ENCODE results near the gene DUSP1. TPM values are rescaled to one million over a fixed set of nuclear protein-coding genes. Genes with fewer than 3 reads are reported as not detected.

Gene DUSP1
- total and polyA plus RNA-seq, 9 of the 15 experiments (the other 6 are each of a cell fraction or from before 2014, with no cell fraction given): 2.1 to 14.2 (median 8.5) TPM

DNA sequence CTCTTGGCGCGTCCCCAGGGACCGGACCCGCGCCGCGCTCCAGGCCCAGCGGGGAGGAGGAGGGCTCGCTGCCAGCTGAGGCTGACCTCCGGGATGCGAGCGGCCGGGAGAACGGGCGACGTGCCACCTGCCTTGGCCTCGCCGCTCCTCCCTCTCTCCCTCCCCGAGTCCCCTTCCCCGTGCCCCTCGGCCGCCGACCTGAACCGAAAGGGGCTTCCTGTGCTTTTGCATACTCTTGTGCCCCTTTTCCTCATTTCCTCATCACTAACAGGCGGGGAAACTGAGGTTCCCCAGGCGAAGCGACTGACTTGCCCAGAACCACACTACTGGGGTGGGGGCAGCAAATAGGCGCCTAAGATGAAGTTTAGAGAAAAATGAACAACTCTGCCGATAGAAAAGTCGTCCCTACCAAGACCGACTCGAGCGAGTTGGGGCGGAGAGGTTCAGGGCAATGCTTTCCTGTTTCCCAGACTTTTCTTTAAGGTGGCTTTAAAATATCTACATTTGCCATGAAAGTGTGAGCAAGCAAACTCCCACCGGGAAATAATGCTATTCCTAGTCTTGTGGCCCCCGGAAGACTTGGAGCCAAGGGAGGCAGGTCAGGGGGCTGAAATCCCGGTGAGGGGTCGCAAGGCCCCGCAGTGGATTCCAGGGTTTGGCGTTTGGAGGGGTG is 580 bp upstream of the DUSP1 start:
- in situ Hi-C loops (cut with MboI): no loop called here
- 1% methylated on average over 19 of the region's 40 CpGs for WGBS (ENCODE audit: insufficient coverage, low coverage, missing lambda C conversion rate)
- POLR2A ChIA-PET: interaction anchor here (0.5 to 4.4 kb wide), 42 partner anchors 11 to 993 kb away, joined by 3 to 55 read pairs (median 6); partner anchors contain the start of gene RPL26L1
- no peak for TF ChIP-seq KLF1 (tag; IDR thresholded peaks at IDR 0.05)
- TF ChIP-seq HNRNPUL1 (IDR thresholded peaks at IDR 0.05; ENCODE audit: low read length): no peak
- TF ChIP-seq, protein P1, sequence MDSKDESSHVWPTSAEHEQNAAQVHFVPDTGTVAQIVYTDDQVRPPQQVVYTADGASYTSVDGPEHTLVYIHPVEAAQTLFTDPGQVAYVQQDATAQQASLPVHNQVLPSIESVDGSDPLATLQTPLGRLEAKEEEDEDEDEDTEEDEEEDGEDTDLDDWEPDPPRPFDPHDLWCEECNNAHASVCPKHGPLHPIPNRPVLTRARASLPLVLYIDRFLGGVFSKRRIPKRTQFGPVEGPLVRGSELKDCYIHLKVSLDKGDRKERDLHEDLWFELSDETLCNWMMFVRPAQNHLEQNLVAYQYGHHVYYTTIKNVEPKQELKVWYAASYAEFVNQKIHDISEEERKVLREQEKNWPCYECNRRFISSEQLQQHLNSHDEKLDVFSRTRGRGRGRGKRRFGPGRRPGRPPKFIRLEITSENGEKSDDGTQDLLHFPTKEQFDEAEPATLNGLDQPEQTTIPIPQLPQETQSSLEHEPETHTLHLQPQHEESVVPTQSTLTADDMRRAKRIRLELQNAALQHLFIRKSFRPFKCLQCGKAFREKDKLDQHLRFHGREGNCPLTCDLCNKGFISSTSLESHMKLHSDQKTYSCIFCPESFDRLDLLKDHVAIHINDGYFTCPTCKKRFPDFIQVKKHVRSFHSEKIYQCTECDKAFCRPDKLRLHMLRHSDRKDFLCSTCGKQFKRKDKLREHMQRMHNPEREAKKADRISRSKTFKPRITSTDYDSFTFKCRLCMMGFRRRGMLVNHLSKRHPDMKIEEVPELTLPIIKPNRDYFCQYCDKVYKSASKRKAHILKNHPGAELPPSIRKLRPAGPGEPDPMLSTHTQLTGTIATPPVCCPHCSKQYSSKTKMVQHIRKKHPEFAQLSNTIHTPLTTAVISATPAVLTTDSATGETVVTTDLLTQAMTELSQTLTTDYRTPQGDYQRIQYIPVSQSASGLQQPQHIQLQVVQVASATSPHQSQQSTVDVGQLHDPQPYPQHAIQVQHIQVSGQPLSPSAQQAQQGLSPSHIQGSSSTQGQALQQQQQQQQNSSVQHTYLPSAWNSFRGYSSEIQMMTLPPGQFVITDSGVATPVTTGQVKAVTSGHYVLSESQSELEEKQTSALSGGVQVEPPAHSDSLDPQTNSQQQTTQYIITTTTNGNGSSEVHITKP (IDR thresholded peaks at IDR 0.05; ENCODE audit: partially characterized antibody): no peak
- TF ChIP-seq PTBP1 (IDR thresholded peaks at IDR 0.05; ENCODE audit: low read depth, low read length): no peak
- TF ChIP-seq ZNF224 (CRISPR knock-in tag; IDR thresholded peaks at IDR 0.05): no peak
- TF ChIP-seq, protein P2, sequence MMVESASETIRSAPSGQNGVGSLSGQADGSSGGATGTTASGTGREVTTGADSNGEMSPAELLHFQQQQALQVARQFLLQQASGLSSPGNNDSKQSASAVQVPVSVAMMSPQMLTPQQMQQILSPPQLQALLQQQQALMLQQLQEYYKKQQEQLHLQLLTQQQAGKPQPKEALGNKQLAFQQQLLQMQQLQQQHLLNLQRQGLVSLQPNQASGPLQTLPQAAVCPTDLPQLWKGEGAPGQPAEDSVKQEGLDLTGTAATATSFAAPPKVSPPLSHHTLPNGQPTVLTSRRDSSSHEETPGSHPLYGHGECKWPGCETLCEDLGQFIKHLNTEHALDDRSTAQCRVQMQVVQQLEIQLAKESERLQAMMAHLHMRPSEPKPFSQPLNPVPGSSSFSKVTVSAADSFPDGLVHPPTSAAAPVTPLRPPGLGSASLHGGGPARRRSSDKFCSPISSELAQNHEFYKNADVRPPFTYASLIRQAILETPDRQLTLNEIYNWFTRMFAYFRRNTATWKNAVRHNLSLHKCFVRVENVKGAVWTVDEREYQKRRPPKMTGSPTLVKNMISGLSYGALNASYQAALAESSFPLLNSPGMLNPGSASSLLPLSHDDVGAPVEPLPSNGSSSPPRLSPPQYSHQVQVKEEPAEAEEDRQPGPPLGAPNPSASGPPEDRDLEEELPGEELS (CRISPR knock-in tag; IDR thresholded peaks at IDR 0.05; ENCODE audit: borderline replicate concordance): no peak
- no peak for TF ChIP-seq POLR2A (conservative IDR thresholded peaks at IDR 0.05)
- no peak for TF ChIP-seq FIP1L1 (IDR thresholded peaks at IDR 0.05; ENCODE audit: low read depth, low read length, poor library complexity, severe bottlenecking)
- no peak for TF ChIP-seq GATA2 (CRISPR knock-in tag; IDR thresholded peaks at IDR 0.05)
- 0 out of 2 replicates have a peak, but pooled peaks have one; percentile 15 for TF ChIP-seq TARDBP (IDR thresholded peaks at IDR 0.05)
- TF ChIP-seq, protein P3, sequence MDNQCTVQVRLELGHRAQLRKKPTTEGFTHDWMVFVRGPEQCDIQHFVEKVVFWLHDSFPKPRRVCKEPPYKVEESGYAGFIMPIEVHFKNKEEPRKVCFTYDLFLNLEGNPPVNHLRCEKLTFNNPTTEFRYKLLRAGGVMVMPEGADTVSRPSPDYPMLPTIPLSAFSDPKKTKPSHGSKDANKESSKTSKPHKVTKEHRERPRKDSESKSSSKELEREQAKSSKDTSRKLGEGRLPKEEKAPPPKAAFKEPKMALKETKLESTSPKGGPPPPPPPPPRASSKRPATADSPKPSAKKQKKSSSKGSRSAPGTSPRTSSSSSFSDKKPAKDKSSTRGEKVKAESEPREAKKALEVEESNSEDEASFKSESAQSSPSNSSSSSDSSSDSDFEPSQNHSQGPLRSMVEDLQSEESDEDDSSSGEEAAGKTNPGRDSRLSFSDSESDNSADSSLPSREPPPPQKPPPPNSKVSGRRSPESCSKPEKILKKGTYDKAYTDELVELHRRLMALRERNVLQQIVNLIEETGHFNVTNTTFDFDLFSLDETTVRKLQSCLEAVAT (IDR thresholded peaks at IDR 0.05): peak in 1 of 2 experiments; percentile 68; a peak in 1 of 4 replicates
- no peak for TF ChIP-seq LEF1 (IDR thresholded peaks at IDR 0.05)
- no peak for TF ChIP-seq MCM2 (IDR thresholded peaks at IDR 0.05; ENCODE audit: low read depth)
- TF ChIP-seq, protein P4, sequence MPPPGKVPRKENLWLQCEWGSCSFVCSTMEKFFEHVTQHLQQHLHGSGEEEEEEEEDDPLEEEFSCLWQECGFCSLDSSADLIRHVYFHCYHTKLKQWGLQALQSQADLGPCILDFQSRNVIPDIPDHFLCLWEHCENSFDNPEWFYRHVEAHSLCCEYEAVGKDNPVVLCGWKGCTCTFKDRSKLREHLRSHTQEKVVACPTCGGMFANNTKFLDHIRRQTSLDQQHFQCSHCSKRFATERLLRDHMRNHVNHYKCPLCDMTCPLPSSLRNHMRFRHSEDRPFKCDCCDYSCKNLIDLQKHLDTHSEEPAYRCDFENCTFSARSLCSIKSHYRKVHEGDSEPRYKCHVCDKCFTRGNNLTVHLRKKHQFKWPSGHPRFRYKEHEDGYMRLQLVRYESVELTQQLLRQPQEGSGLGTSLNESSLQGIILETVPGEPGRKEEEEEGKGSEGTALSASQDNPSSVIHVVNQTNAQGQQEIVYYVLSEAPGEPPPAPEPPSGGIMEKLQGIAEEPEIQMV (tag; conservative IDR thresholded peaks at IDR 0.05; ENCODE audit: low read depth): no peak

More for the DNA sequence above, 580 bp upstream of the DUSP1 start:
- peak overlapping the region; percentile 99 for H3K27ac ChIP-seq (ENCODE audit: extremely low read depth, low read depth, low read length)
- intact Hi-C loops (cut with micrococcal nuclease): loop anchor here (1.0 to 10.0 kb wide), 6 partner anchors 18 to 553 kb away; partner anchors contain the start of gene STC2
- peak overlapping the region; percentile 95 to 97 for H3K9ac ChIP-seq (ENCODE audit: insufficient read depth in 1 of 2, low read depth in 2 of 2, low read length in 2 of 2)
- DNase-seq (ENCODE audit: extremely low read depth in 1 of 4, low spot score in 3 of 4) (peak in 1 of 4 experiments; percentile 44), ATAC-seq (no peak), FAIRE-seq (no peak)
- H3K9me3 ChIP-seq (replicated peaks; ENCODE audit: control insufficient read depth, insufficient read depth, low read depth, low read length): no peaks in the 10 kb centered on the region
- H3K4me1 ChIP-seq (replicated peaks in 1 of 2; ENCODE audit: control insufficient read depth in 2 of 2, insufficient read depth in 2 of 2, low read length in 2 of 2): peaks cover 49 to 58% of the 10 kb centered on the region in 2 experiments
- TSS peak; percentile 92 for BruUV-seq (replicated peaks)
- peaks cover 29% of the 10 kb centered on the region for H4K20me1 ChIP-seq (replicated peaks; ENCODE audit: control insufficient read depth, insufficient read depth, low read length)
- H3K36me3 ChIP-seq (ENCODE audit: control insufficient read depth, insufficient read depth, low read length): peaks cover 30% of the 10 kb centered on the region
- H3K4me2 ChIP-seq (ENCODE audit: insufficient read depth, low read length): peak overlapping the region; percentile 89
- peaks cover 26% of the 10 kb centered on the region for H3K79me2 ChIP-seq (ENCODE audit: control insufficient read depth, insufficient read depth, low read length)
- peaks cover 9% of the 10 kb centered on the region for H3K9me1 ChIP-seq (ENCODE audit: control insufficient read depth, insufficient read depth, low read length)
- CTCF ChIA-PET (ENCODE audit: low intra/inter-chr PET ratio): interaction anchor here (0.6 to 3.4 kb wide), 4 partner anchors 17 to 131 kb away, joined by 3 to 24 read pairs (median 10); partner anchors contain the start of gene ERGIC1
- peak overlapping the region; percentile 88 for H2AFZ ChIP-seq (ENCODE audit: low read depth, low read length)
- no peaks in the 10 kb centered on the region for H3K27me3 ChIP-seq (ENCODE audit: control insufficient read depth in 2 of 2, insufficient read depth in 2 of 2, low read length in 2 of 2)
- peak overlapping the region; percentile 84 for H3K4me3 ChIP-seq
